Stimulated activated CD8-positive, alpha-beta memory T cell treated with anti-CD3 and anti-CD28 coated beads, Interleukin-12 subunit alpha, Interleukin-12 subunit beta, amount 100 ng/mL, for 24 hours (primary cell): ENCODE results near the gene CPNE4.

ENCODE experiments used
- DNase-seq: peaks from one replicate; pipeline ENCODE4 v3.0.0-alpha.2; 2020; ENCODE audit errors: extremely low read depth

Gene CPNE4

DNA sequence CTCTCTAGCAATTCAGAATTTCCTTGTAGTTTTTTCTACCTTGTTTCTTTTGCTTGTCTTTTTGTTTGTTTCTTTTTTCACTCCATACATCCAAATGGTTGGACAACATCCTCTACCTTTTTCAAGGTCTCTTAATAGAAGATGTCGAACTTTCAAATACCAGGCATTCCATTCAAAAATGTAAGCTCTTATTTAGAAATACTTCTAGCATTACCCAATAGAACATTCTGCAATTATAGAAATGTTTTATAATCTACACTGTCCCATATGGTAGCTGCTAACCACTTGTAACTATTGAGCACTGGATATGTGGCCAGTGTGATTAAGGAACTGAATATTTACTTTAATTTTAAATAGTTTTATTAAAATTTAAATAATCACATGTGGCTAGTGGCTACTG, 335.8 kb downstream of the CPNE4 start:
- DNase-seq: no peak

DNA sequence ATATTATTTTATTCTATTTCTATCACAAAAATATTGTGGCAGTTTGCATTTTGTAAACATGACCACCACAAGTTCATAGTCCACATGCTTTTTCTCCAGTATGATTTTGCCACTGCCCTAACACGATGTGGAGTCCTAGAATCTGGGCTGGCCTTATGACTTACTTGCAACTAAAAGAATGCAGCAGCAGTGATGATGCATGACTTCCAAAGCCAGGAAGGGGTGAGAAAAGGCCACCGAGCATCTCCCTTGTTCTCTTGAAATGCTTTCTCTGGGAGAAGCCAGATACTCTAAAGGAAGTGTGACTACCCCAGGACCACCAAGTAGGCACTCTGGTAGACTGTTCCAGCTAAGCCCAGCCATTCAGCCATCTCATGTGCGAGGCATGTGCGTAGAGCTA, 340.4 kb downstream of the CPNE4 start:
- no peak for DNase-seq

DNA sequence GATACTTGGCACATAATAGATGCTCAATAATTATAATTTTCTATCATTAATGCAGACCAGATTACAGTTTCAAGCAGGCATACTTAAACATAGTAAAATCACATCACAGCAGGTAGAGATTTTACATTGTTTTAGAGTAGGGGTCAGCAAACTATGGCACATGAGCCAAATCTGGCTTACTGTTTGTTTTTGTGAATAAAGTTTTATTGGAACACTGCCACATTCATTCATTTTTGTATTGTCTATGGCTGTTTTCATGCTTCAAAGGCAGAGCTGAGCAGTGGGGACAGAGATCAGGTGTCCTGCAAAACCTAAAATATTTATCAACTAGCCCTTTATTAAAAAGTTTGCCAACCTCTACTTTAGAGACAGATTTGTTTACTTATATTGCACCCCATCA, 342.5 kb downstream of the CPNE4 start:
- no peak for DNase-seq

DNA sequence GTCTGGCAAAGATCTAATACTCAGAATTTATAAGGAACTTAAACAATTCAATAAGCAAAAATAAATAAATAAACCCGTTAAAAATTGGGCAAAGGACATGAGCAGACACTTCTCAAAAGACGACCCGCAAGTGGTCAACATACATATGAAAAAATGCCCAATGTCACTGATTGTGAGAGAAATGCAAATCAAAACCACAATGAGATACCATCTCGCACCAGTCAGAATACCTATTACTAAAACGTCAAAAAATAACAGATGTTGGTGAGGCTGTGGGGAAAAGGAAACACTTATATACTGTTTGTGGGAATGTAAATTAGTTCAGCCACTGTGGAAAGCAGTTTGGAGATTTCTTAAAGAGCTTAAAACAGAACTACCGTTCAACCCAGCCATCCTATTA, 344.0 kb downstream of the CPNE4 start:
- DNase-seq: no peak

DNA sequence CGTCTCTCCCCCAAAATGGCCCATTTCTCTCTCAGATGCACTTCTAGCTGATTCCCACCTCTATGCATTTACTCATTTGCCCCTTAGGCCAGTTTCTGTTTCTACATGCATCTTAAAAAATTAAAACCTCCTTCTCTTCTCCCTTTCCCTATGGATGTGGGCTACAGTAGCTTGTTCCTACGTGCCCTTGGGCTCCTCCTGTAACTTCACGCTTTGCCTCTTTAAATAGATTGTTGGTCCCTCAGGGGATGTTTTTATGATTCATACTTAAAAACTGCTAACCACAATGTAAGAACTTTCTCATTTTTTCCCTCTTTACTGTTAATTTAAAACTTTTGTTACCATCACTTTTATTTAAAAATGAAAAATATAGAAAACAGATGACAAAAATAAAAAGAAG, 346.4 kb downstream of the CPNE4 start:
- no peak for DNase-seq

DNA sequence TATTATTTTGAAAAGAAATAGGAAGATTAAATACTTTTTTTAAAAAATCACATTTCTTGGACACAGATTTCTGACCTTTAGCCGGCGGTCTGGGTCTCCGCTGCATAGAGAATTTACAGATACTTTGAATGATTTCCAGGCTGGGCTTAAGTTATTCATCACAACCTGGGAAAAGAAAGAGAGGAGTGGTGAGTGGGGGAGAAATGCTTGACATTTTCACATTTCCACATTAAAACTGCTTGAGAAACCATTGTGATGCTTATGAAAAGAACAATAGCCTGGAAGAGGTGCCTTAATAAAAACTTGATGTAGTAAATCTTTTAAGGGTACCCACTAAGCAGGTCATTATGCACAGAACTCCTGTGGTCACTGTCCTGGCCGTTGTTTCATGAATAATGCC, 365.2 kb downstream of the CPNE4 start:
- DNase-seq: no peak

DNA sequence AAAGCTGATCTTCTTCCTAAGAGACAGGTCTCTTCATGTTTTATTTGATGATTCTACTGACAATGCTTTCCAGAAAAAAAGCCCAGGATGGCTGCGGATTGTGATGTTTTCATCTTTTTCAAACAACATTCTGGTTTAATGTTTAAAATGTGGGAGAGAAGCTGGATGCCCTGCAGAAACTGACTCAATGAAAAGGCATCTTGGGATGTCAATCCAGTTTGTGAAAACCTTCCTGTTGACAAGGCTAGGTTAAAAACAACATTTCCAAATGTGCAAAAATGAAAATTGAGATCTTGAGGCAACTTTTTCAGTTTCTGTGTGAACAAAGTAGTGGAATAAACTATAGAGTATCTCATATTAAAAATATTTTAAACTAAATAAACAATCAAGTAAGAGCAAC, 376.0 kb downstream of the CPNE4 start:
- no peak for DNase-seq

DNA sequence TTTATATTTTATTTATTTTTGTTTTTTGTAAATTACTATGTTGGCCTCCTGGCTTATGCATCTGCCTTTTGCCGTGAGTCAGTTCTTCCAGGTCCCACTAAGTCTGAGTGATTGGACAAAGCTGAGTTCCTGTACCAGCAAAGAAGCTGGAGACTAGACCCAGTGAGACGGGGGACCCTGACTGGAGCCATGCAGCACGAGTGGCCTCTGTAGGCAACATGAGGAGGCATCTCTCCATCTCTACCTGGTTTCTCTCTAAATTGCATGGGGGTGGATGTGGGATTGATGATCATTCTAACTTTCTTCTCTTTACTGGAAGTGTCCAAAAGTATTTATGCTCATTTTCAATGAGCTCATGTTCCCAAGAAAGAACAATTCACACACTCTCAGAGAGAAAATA, 376.7 kb downstream of the CPNE4 start:
- DNase-seq: no peak

DNA sequence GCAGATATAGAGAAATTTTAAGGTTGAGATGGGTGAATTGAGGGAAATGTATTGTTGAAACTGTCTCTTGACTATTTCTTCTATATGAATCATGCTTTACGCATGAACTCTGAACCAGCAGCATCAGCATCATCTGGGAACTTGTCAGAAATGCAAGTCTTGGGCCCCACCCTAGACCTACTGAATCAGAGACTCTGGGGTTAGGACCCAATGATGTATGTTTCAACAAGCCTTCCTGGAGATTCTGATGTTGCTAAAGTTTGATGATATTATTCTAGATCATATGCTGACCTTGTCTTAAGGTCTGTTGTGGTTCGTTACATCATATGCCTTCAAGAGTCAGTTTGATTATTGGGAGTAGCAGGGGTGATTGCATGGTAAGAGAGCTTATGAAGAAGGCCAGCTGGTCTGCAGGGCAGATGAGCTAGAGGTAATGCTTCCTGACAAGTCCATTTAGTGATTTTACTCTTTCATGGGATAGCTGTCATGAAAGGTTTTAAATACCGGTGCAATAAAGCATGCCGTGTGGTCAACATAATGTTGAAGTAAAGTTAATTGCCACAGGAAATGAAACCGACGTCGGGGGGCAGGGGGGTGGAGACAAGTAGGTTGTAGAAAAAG, 379.6 kb downstream of the CPNE4 start:
- no peak for DNase-seq

DNA sequence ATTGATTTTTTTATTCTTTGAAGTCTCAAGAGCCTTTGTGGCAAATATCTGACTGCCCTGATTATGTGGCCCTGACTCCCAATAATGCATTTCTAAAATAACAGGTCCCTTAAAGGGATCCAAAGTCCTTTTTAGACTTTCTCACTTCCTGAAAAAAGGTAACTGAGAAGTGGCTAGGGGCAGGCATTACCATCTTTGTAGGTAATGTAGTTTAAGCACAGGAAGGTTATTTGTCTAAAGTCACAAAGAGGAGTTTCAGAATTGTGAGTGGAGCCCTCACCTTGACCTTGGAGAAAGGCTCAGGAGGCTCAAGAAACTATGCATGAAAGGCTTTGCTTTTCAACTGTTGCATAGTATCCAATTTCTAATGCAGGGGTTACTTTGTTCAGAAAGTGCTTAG, 389.2 kb downstream of the CPNE4 start:
- DNase-seq: no peak

DNA sequence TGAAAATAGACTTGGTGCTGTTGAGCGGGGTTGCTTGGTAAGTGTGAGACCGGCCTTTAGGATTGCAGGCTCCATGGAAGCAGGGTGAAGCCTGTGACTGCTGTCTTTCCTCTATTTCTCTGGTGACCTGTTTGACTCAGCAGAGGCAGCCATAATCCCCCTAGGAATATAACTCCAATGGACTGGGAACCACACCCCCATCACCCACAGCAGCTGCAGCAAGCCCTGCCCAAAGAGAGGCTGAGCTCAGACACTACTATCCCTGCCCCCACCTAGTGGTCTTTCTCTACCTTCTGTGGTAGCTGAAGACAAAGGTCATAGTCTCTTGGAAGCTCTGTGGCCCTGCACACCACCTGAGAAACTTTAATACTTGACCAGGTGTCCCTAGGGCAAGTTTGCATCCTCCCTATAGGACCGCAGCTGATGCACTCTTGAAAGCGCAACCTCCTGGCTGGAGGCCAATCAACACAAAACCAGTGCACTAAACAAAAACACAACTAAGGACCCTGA, 398.5 kb downstream of the CPNE4 start:
- no peak for DNase-seq

DNA sequence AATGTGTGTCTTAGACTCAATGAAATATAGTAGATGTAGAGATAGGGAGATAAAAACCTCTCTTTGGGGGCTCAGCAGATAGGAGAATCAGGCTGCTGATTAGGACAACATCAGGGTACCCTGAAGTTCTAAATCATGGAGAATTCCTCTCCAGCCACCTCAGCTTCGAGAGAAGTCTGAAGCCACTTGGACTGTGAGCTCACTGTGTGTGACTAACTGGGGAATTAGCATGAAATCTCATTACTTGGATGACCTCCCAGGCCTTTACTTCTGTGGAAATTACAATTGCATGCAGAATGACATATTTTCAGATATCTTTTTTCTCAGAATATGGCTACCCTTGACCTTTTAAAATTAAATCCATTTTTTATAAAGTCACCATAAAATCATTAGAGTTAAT, 404.0 kb downstream of the CPNE4 start:
- no peak for DNase-seq

DNA sequence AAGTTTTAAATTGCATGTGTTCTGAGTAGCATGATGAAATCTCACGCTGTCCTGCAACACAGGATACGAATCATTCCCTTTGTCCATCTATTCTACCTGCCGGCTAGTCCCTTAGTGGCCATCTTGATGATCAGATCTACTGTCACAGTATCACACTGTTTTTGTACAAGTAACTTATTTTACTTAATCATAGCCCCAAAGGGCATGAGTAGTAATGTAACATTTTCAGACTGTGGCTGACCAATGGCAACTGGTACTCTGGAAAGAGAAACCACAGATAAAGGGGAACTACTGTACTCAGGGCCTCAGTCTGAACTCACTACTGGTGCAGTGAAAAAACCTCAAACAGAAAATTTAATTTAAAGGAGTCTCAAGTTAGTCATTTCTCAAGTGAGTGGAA, 404.7 kb downstream of the CPNE4 start:
- no peak for DNase-seq

DNA sequence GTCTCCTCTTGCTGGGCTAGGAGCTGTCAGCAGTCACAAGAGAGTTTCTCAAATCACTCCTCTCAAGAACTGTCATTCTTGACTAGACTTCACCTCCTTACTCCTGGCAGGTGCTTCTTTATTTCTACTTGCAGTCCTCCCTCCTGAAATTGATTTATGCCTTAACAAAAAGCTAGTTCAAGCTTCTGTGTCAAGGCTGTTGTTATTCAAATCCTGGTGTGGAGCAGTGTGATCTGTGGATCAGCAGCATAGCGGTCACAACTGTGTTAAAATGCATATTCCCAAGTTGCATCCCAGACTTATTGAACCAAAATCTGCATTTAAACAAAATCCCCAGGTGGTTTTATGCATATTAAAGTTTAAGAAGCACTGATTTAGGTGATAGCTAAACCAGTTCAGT, 411.4 kb downstream of the CPNE4 start:
- DNase-seq: no peak

DNA sequence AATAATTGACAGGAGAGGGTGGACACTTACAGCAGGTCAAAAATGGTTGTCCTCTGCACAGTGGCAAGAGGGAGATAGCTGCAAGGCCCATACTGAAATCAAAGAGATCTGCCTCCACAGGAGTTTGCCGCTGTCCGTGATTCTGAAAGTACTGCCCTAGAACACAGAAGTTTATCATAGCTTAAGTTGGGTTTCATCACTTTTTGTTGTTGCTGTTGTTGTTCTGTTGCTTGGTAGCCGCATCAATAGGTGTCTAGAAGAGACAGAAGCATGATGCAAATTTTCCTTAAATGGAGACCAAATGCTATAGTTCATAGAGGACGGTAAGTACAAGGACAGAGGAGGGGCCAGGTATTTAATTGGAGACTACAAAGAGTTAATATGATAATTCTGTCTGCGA, 412.1 kb downstream of the CPNE4 start:
- DNase-seq: no peak

DNA sequence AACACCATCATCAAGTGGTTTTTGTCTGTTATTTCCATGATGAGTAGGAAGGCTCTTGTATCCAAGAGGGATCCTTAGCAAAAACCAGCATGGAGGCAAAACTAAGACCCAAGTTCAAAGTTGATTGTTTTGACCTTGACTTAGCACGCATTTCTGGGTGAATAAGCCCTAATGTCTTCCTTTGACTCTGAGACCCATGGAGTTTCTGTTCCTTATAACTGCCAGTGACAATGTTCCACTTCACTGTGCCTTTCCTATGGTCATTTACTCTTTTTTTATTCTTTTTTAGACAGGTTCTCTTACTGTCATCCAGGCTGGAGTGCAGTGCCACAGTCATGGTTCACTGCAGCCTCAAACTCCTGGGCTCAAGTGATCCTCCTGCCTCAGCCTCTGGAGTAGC, 413.8 kb downstream of the CPNE4 start:
- no peak for DNase-seq

DNA sequence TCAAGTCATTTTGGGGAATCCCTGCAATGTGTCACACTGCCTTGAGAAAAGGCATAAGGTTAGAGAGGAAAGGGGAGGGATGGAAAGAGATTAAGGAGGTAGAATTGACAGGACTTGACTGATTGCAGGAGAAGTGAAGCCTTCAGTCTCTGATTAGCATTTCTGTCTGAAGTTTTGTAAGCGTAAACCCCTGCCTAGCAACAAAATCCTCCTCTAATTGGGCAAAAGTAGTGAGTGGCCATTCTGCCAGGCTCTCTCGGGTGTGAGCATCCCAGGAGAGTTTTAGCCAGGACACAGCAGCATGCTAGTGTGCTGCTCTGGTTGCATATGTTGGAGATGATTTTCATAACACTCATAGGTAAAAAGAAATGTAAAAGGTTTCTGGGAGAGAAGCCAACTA, 415.0 kb downstream of the CPNE4 start:
- DNase-seq: no peak

DNA sequence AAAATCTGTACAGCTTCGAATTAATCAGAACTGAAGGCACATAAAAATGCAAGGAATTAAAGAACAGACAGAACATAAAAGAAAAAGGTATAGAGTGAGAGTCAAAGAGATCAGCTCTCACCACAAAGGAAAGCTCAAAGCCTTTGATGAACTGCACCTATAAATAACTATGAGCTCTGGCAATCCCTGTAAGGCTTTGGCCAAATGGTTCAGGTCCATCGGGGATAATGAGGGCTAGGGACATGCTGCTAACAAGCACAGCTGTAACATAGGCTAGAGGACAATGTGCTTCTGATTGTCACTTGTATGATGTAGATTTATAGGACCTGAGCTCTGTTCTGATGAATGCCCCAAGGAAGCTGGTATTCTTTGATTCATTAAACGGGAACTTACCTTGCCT, 418.1 kb downstream of the CPNE4 start:
- DNase-seq: no peak

DNA sequence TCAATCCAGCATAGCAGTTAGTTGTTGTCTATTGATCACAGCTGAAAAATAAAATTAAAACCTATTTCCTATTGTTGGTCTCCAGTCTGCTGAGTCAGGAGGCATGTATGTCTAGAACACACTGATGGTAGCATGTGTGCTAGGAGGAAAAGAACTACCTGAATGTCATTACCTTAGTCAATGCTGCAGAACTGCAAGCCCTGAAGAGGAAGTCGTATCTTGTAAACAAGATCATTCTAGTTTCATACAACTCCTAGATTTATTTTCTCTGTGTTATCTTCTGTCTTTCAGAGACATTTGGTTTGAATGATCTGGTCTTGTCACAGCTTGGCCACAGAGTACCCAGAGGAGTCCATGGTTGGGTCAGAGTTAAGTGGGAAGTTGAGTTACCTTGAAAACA, 422.1 kb downstream of the CPNE4 start:
- DNase-seq: no peak

DNA sequence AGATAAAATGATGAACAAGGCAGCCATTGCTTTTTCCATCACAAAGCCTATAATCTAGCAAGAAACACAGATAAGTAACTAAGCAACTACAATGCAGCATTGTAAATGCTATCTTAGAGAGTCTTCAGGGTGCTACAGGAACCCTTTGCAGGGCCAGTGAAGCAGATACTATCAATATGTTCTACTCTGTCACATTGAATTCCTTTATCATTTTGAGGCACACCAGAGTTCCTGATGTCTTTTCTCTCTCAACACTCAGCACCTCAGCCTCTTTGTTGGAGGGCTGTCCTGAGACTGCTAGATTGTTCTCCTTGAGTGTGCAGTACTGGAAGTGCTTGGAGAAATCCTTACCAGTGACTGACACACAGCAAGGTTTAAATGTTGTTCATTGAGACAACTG, 424.6 kb downstream of the CPNE4 start:
- DNase-seq: no peak

DNA sequence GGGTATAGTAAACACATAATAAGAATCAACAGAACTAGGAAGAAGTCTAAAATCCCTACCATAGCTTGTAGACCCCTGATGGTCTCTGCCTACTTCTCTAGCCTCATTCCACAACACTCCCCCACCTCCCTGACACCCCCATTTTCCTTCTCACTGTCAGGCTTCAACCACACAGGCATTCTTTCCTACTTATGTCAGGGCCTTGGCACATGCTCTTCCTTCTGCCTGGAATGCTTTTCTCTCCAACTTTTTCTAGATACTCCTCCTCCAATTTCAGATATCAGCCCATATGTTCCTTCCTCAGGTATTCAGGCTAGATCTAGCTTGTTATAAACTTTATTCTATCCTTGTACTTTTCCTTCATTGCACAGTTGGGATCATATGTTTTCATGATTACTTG, 426.1 kb downstream of the CPNE4 start:
- DNase-seq: no peak

DNA sequence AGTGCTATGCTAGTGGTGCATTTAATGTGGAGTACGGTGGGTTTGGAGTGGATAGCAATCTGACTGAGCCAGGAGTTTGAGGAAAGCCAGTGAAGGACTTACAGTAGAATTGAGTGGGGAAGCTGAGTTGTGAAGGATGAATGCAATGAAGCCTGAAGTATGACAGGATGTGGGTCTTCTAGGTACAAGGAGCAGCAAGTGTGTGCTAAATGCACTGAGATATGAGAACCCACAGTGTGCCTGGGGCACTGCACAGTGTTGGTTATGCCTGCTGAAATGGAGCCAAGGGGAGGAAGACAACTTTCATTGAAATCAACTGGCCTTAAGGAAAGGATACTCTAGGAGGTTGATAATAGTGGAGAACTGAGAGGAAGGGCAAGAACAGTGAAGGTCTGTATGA, 426.5 kb downstream of the CPNE4 start:
- no peak for DNase-seq

DNA sequence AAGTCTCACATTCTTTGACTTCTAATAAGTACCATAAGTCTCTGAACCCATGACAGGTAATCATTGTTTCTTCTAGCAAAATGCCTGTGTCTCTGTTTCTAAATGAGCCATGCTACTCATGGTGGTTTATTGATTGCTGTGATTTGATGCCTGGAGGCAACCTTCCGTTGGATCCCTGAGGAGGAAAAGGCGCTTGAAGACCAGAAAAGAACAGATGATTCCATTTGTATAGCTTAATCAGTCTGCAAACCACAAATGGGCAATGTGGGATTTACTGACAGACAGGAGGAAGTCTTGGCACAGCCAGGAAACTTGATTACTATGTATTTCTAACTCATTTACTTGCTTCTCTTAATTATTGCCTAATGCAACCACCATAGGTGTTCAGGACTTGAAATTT, 428.9 kb downstream of the CPNE4 start:
- no peak for DNase-seq

DNA sequence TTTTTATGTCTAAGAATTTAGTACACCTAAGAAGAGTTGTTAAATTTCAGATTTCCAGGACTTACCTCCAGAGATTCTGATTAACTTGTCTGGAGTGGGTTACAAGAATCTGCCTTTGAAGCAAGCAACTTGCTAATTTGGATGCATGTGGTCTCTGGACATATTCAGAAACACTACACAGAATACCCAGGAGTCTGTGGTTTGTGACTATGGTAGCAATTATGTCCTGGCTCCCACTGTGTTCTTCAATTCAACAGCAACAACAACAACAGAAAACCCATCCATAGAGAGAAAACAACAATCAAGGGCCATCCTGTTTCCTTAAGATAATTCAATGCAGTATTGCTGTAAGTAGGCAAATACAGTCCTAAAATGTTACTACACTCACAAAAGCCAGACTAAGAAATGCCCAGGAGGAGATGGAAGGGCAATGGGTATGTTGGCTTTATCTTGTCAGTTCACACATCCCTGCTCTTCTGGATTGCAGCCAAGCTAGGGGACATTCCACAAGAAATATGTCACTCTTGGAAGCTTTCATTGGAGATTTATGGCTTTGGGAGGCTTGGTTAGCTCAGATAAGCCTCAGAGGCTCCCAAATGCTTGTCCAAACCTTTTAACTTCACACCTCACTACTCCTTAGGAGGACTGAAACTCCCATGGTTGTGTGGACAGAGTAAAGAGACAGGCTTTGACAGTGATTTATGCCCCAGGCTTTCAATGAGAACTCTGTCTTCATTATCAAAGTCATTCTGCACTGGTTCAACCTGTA, 432.6 kb downstream of the CPNE4 start:
- no peak for DNase-seq
